ENCODE measurements around the gene CCDC195.

GRCh38 chr2:224666951-224667553, 49.1 kb downstream of the CCDC195 start:
- TF ChIP-seq CTCF (IDR thresholded peaks at IDR 0.05), result no peak
- no peak for TF ChIP-seq POLR2A (IDR thresholded peaks at IDR 0.05)

All from Peyer's patch (tissue), 4 donors.